ENCODE data around the gene PNMT. TPM values are rescaled to one million over a fixed set of nuclear protein-coding genes. Genes with fewer than 3 reads are reported as not detected.

The PNMT gene
- polyA plus RNA-seq, 1 of the 3 experiments (the other 2 are of a cell fraction) = 0.07 TPM

DNA sequence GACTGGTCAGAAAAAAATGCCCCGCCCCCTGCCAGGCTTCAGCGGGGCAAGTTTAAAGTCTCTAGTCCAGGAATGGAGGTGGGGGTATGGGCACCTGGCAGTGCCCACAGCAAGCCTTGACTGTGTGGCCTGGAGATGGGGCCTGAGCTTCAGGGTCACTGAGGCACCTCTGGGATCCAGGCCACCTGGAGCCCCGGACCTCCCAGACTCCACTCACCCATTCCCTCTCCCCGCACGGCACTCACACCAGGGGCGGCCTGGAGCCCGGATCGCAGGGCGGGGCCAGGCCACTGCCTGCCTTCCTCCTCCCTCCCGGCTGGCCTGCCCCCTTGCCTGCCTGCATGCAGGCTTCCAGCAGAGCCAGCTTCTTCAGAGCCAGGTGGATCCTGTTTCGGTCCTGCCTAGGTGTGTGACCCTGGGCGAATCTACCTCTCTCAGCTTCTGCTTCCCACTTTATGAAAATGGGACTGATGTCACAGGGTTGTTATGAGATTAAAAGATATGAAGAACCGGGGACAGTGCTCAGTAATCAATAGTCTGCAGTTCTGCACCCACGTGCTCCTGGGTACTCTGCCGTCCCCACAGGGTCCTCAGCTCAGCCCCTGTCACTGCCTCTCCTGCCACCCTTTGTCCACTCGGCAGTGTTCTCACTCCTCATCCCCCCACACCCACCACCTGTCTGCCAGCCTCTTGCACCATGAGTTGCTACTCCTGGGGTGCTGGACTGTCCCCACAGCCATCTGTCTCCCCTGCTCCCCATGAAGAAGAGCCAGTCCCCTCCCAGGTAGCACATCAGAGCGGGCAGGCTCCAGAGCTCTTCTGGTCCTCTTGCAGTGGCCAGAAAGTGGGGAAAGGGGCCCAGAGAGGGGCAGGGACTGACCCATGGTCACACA, 4.3 kb upstream of the PNMT start:
- POLR2A ChIA-PET = no interaction called here
- CTCF ChIA-PET = interaction anchor here (1.4 to 15.8 kb wide), 5 partner anchors 8 to 66 kb away, joined by 3 to 149 read pairs (median 5); no protein-coding TSS in a partner anchor
- no peak overlapping the region for H3K4me3 ChIP-seq (ENCODE audit: low read depth in 2 of 2, low read length in 1 of 2)
- no peak overlapping the region for H3K9ac ChIP-seq
- H3K9me2 ChIP-seq = no peaks in the 10 kb centered on the region
- no peaks in the 10 kb centered on the region for H3K79me2 ChIP-seq (ENCODE audit: insufficient read depth)
- H3K9me3 ChIP-seq = no peaks in the 10 kb centered on the region
- no peak overlapping the region for H3K27ac ChIP-seq (ENCODE audit: low read depth in 2 of 2, low read length in 1 of 2)
- H3F3A ChIP-seq (replicated peaks; ENCODE audit: insufficient read depth) = no peaks in the 10 kb centered on the region
- 71% methylated on average over 16 of the region's 17 CpGs for WGBS (ENCODE audit: low lambda C conversion rate)
- peaks cover 0 to 10% of the 10 kb centered on the region in 2 experiments; a peak in 1 of 4 replicates for H3K4me1 ChIP-seq (ENCODE audit: control insufficient read depth in 1 of 2, insufficient read depth in 2 of 2, low read depth in 1 of 2, low read length in 1 of 2)
- peaks cover 0 to 28% of the 10 kb centered on the region in 2 experiments for H3K36me3 ChIP-seq (replicated peaks in 1 of 2; ENCODE audit: control insufficient read depth in 1 of 2, insufficient read depth in 2 of 2, low read length in 1 of 2)
- H4K20me1 ChIP-seq (ENCODE audit: insufficient read depth) = no peaks in the 10 kb centered on the region
- H2AFZ ChIP-seq (ENCODE audit: low read depth) = no peak overlapping the region
- TF ChIP-seq ELF1 (IDR thresholded peaks at IDR 0.05) = no peak
- TF ChIP-seq PBX3 (IDR thresholded peaks at IDR 0.05) = no peak
- TF ChIP-seq JUND (IDR thresholded peaks at IDR 0.05) = no peak
- TF ChIP-seq USF1 (IDR thresholded peaks at IDR 0.05; ENCODE audit: borderline replicate concordance, low read depth) = no peak
- no peak for TF ChIP-seq REST (IDR thresholded peaks at IDR 0.05; ENCODE audit: low read depth, low read length)
- no peak for TF ChIP-seq MAX (IDR thresholded peaks at IDR 0.05; ENCODE audit: low read depth)
- TF ChIP-seq RCOR1 (IDR thresholded peaks at IDR 0.05; ENCODE audit: low read length) = no peak
- no peak overlapping the region for H3K4me2 ChIP-seq
- DNase-seq = no peak
- no peaks in the 10 kb centered on the region for H3K27me3 ChIP-seq (ENCODE audit: insufficient read depth)
